Fibroblast of upper back skin (primary cell): ENCODE results near the gene GPR4.

Source experiments
- DNase-seq: peaks from one replicate; pipeline ENCODE4 v3.0.0-alpha.2; 2013

Gene GPR4

DNA sequence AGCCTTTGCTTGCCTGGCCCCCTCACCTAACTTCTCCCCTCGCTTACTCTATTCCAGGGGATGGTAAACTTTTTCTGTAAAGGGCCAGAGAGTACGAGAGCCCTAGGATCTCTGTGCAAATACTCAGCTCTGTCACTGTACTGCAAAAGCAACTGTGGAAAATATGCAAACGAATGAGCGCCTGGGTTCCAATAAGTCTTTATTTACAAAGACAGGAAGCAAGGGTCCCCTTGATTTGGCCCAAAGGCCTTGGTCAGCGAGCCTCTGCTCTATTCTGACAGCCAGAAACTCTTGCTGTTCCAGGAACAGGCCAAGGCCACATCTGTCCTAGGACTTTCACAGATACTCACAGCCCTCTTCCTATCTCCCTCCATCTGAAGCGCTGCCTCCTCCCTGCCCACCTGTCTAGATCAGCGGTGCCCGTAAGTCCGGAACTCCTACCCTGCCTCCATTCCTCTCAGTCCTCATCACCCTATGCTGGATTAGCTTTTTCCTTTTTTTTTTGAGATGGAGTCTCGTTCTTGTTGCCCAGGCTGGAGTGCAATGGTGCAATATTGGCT, 54.7 kb downstream of the GPR4 start:
- no peak for DNase-seq

DNA sequence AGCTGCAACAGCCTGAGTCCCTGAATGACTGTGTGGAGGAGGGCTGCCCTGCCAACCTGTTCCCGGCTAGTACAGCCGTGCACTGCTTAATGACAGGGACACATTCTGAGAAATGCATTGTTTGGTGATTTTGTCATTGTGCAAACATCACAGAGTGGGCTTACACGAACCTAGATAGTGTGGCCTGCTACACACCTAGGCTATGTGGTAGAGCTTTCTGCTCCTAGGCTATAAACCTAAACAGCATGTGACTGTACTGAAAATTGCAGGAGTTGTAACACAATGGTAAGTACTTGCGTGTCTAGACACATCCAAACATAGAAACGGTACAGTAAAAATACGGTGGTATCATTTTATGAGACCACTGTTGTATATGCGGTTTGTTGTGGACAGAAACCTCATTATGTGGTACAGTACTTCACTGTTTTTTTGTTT, 59.8 kb downstream of the GPR4 start:
- DNase-seq, result no peak
